GM12878 (cell line): ENCODE results near the gene ANGEL1. TPM values are rescaled to one million over a fixed set of nuclear protein-coding genes. Genes with fewer than 3 reads are reported as not detected.

Experiments
- JUND ChIP-seq: IDR thresholded peaks from 2 replicates; pipeline ENCODE4 v1.6.1; 2012; ENCODE audit warnings: low read depth, mild to moderate bottlenecking, low read length, improper control_type of control experiment, moderate library complexity
- KDM1A ChIP-seq: fragments of 200-600 bp; sonication (generic); IDR thresholded peaks from 2 replicates; pipeline ENCODE4 v1.6.1; 2016; ENCODE audit warnings: borderline replicate concordance
- NFYA ChIP-seq: IDR thresholded peaks from 2 replicates; pipeline ENCODE4 v1.6.1; 2011; ENCODE audit warnings: low read depth, mild to moderate bottlenecking, low read length, improper control_type of control experiment, borderline replicate concordance
- NRF1 ChIP-seq: conservative IDR thresholded peaks from 2 replicates; pipeline ENCODE4 v1.6.1; 2011; ENCODE audit warnings: mild to moderate bottlenecking, low read depth, low read length, improper control_type of control experiment
- RAD51 ChIP-seq: fragments of 450-650 bp; IDR thresholded peaks from 2 replicates; pipeline ENCODE4 v1.6.1; 2016; ENCODE audit warnings: moderate library complexity, mild to moderate bottlenecking, inconsistent platforms
- polyA plus RNA-seq, 11 experiments: library from polyadenylated mRNA; depleted of rRNA in 4 of 11; unstranded in 6 of 11; stranded (reverse) in 5 of 11; fragments of >200 nt; fragmentation: Nextera tagmentation in 4 of 11; fragmentation: Illumina TruSeq in 1 of 11; extraction: Ambion mirVana in 4 of 11; extraction: Trizol in 1 of 11; gene quantifications; 1 replicate in 1 of 11; 2 replicates in 10 of 11; pipeline versions ENCODE4 v1.2.1 to v1.2.3, GENCODE V29; 2011 to 2016; ENCODE audit warnings: inconsistent platforms in 2 of 11, missing spikeins in 2 of 11, low read depth in 1 of 11
- total RNA-seq, 4 experiments: library from RNA; depleted of rRNA in 3 of 4; stranded (reverse); fragments of >200 nt in 3 of 4; fragmentation: Illumina TruSeq in 1 of 4; extraction: Trizol in 1 of 4; gene quantifications; 2 replicates each; pipeline versions ENCODE4 v1.2.1 to v1.2.3, GENCODE V29; 2013 to 2021
- TF ChIP-seq, protein P1 (sequence below): fragments of 450-650 bp; IDR thresholded peaks from 2 replicates; pipeline ENCODE4 v1.6.1; 2017; ENCODE audit warnings: low read depth, mild to moderate bottlenecking, moderate library complexity
- TF ChIP-seq, protein P2 (sequence below): IDR thresholded peaks from 2 replicates; pipeline ENCODE4 v1.6.1; 2011; ENCODE audit warnings: low read depth, mild to moderate bottlenecking, low read length, moderate library complexity, borderline replicate concordance; ENCODE audit errors: extremely low read depth
- TF ChIP-seq, protein P3 (sequence below): fragments of 450-650 bp; formaldehyde crosslinking; IDR thresholded peaks from 2 replicates; pipeline ENCODE4 v1.5.0; 2022; ENCODE audit warnings: mild to moderate bottlenecking, missing genetic modification characterization

The ANGEL1 gene
- total and polyA plus RNA-seq, 10 of the 15 experiments (the other 5 are each of a cell fraction or from before 2014, with no cell fraction given) = 1.7 to 29.7 (median 12.3) TPM

DNA sequence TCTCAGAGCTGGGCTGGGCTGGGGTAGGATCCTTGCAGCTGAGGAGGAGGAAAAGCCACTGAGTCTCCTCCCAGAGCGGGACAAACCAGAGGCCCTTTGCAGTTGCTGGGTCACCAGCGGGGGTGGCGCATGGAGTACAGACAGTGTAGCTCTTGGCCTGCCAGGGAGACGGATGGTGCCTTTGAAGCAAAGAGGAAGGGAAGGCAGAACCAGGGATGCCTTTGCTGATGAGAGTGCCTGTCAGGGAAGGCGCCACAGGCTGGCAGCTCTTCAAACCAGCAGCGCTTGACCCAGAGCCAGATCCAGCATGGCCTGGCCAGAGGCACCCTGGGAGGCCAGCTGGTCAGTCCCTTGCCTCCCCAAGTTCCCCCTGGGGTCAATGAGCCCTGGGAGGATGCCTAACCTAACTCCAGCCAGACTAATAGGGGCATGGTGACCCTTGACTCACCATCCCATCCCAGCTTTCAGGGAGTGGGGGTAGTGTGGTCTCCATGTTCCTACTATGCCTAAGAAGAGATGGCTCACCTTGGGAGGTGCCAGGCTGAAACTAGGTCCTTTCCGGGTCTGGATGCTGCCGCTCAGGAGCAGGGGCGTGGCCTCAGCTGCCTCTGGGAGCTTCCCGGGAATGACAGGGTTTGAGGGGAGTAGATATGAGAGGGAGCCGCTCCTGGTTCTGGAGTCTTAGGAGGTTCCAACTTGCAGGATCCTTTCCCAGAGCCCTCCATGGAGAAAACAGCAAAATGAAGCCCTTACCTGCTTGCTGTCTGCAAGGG is 31.6 kb downstream of the ANGEL1 start (continued):
- TF ChIP-seq, protein P1, sequence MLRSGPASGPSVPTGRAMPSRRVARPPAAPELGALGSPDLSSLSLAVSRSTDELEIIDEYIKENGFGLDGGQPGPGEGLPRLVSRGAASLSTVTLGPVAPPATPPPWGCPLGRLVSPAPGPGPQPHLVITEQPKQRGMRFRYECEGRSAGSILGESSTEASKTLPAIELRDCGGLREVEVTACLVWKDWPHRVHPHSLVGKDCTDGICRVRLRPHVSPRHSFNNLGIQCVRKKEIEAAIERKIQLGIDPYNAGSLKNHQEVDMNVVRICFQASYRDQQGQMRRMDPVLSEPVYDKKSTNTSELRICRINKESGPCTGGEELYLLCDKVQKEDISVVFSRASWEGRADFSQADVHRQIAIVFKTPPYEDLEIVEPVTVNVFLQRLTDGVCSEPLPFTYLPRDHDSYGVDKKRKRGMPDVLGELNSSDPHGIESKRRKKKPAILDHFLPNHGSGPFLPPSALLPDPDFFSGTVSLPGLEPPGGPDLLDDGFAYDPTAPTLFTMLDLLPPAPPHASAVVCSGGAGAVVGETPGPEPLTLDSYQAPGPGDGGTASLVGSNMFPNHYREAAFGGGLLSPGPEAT = no peak
- no peak for TF ChIP-seq JUND
- no peak for TF ChIP-seq RAD51
- TF ChIP-seq KDM1A = no peak
- no peak for TF ChIP-seq NFYA
- TF ChIP-seq, protein P2, sequence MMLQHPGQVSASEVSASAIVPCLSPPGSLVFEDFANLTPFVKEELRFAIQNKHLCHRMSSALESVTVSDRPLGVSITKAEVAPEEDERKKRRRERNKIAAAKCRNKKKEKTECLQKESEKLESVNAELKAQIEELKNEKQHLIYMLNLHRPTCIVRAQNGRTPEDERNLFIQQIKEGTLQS = no peak
- TF ChIP-seq, protein P3, sequence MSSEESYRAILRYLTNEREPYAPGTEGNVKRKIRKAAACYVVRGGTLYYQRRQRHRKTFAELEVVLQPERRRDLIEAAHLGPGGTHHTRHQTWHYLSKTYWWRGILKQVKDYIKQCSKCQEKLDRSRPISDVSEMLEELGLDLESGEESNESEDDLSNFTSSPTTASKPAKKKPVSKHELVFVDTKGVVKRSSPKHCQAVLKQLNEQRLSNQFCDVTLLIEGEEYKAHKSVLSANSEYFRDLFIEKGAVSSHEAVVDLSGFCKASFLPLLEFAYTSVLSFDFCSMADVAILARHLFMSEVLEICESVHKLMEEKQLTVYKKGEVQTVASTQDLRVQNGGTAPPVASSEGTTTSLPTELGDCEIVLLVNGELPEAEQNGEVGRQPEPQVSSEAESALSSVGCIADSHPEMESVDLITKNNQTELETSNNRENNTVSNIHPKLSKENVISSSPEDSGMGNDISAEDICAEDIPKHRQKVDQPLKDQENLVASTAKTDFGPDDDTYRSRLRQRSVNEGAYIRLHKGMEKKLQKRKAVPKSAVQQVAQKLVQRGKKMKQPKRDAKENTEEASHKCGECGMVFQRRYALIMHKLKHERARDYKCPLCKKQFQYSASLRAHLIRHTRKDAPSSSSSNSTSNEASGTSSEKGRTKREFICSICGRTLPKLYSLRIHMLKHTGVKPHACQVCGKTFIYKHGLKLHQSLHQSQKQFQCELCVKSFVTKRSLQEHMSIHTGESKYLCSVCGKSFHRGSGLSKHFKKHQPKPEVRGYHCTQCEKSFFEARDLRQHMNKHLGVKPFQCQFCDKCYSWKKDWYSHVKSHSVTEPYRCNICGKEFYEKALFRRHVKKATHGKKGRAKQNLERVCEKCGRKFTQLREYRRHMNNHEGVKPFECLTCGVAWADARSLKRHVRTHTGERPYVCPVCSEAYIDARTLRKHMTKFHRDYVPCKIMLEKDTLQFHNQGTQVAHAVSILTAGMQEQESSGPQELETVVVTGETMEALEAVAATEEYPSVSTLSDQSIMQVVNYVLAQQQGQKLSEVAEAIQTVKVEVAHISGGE = no peak
- TF ChIP-seq NRF1 = no peak
